DMS79 (cell line): ENCODE results near the gene APBB1IP.
"Not testable (repeated sequence)": the region's sequence is repeated elsewhere in the genome, so short reads cannot be mapped to it uniquely, and the experiment has no call there.

Source experiments
- DNase-seq: peaks from one replicate; lab custom pipeline; 2025; lab: John Stamatoyannopoulos, UW

APBB1IP gene

DNA sequence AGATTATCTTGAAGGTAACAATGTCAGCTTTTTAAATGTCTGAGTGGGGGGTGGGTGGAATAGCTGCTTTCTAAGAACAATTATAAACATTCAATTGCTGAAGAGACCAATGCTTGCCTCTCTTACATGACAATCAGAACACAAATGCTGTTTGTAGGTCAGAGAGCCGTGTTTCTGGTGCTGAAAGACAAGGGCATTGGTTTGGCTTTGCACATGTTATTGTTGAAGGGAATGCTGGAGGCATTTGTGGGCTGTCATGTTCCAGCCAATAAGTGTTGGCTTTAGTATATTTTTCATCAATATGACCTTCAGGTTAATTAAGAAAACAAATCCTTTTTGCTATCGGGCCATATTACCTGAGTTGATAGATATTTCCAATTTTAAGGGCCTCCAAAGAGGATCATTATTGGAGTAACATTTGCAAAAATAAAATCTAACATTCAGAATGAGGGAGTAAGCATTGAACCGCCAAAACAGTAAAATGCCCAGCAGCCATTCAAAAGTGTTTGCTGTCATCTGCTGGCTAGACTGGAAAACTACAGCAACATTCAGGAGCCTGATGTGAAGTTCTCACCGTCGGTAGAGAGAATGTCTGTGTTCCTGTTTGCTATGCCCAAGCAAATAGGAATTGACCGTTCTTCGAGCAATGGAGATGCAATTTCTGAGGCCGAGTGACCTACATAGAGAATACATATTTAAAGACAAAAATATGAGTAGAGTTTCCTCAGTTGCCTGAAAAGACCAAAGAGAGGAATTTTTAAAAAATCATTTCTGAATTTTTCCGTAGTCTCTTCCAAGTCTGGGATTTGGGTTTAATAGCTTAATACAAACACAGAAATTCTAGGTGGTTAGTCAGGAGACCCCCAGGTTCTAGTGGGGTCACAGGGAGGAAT is 118.9 kb downstream of the APBB1IP start:
- no peak for DNase-seq

DNA sequence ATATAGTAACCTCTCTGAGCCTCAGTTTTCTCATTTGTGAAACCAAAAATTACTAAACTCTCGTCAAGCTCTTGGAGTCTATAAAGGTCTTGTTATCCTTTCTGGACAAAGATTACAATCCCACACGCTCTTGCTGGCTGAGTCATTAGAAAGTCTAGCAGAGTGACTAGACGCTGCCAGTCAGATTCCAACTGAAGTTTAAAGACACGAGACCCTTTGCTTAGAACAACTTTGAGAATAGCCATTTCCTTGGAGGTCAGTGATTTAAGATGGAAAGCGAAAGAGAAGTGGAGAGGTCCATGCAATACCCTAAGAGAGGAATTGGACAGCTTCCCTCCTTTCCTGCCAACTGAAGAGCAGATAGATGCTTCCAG is 119.5 kb downstream of the APBB1IP start:
- no peak for DNase-seq

DNA sequence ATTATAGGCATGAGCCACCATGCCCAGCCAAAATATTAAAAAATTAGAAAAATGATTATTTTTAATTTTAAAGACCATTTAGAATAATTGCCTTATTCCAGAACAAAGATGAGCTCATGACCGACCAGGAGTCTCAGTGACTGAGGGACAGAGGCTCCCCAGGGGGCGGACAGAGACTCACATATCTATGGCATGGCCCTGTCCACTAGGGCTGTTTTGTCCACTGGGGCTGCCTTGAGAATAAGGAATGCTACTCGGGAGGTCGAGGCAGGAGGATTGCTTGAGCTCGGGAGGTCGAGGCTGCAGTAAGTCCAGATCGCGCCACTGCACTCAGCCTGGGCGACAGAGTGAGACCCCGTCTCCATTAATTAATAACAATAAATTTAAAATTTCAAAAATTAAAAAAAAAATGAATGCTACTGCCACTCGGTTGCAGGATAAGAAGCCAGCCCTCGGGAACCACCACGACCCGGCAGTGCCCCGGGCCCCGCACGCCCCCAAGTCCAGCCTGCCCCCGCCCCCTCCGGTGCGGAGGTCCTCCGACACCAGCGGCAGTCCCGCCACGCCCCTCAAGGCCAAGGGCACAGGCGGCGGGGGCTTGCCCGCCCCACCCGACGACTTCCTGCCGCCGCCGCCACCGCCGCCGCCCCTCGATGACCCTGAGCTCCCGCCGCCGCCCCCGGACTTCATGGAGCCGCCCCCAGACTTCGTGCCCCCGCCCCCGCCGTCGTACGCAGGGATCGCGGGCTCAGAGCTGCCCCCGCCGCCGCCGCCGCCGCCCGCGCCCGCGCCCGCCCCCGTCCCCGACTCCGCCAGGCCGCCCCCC is 128.6 kb downstream of the APBB1IP start:
- DNase-seq, result no peak

DNA sequence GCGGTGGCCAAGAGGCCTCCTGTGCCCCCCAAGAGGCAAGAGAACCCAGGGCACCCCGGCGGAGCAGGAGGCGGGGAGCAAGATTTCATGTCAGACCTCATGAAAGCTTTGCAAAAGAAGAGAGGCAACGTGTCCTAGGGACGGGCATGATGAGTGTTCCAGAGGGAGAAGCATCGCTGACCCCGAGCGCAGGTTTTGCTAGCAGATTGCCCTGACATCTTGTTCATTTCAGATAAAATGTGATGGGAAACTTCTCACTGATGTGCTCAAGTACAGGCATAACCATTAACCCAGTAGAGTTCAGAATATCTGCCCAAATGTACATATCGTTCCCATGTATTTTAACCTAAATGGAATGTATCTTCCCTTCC is 129.2 kb downstream of the APBB1IP start:
- DNase-seq, result no peak

DNA sequence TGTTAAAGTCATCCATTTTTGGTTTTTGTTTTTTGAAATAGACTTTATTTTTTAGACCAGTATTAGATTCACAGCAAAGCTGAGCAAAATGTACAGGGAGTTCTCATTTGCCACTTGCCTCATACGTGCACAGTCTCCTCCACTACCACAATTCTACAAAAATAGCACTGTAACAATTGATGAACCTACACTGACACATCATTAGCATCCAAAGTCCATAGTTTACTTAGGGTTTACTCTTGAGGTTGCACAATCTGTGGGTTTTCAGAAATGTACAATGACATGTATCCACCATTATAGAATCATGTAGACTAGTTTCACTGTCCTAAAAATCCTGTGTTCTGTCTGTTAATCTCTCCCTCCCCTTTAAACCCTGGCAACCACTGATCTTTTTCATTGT is 133.5 kb downstream of the APBB1IP start:
- no peak for DNase-seq

DNA sequence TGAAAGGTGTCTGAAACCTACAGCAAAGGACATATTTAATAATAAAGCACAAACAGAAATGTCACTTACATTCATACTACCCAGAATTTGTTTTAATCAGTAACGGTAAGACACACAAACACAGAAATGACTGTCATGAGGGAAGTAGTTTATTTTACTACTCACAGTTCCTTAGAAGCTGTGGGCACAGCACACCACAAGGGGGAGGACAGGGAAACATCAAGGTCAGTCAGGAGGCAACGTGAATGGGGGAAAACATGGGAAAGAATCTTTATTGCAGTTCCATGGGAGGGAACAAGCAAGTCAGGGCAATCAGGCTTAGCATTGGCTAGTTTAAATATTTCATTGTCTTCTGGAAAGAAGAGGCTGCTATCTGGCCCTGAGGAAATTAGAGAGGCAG is 135.5 kb downstream of the APBB1IP start:
- no peak for DNase-seq

DNA sequence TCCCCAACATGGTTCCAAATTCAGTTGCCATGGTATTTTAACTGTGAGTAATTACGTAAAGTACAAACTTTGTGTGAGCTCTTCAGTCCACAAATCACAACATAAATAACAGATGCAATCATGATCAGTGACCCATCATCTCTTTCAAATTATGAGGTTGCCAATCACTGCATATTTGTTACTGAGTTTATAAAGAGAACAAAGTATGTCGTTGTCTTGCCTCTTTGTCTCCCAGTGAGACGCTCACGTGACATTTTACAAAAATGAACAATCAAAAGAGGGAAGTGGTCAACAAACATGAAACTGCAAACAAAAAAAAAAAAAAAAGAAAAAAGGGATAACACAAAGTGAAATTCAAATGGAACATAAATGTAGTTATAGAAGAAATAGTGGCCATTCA is 136.6 kb downstream of the APBB1IP start:
- DNase-seq, result no peak

DNA sequence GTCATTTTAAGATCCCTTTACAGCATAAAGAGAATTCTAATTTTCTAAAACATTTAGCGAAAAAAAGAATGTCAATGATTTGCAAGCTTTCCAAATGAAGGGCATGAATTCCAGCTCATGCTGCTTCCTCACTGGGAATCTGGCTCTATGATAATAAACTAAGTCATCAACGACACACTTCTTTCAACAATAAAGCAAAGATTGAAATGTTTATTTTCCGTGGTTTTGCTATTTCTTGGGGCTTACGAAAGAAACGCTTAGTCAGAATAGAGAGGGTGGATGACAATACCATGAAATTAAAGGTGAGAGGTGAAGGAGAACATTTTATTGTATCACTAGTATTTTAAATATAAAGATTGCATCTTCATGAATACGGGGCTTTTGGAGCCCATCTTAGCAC is 140.2 kb downstream of the APBB1IP start:
- DNase-seq, result not testable (repeated sequence)

DNA sequence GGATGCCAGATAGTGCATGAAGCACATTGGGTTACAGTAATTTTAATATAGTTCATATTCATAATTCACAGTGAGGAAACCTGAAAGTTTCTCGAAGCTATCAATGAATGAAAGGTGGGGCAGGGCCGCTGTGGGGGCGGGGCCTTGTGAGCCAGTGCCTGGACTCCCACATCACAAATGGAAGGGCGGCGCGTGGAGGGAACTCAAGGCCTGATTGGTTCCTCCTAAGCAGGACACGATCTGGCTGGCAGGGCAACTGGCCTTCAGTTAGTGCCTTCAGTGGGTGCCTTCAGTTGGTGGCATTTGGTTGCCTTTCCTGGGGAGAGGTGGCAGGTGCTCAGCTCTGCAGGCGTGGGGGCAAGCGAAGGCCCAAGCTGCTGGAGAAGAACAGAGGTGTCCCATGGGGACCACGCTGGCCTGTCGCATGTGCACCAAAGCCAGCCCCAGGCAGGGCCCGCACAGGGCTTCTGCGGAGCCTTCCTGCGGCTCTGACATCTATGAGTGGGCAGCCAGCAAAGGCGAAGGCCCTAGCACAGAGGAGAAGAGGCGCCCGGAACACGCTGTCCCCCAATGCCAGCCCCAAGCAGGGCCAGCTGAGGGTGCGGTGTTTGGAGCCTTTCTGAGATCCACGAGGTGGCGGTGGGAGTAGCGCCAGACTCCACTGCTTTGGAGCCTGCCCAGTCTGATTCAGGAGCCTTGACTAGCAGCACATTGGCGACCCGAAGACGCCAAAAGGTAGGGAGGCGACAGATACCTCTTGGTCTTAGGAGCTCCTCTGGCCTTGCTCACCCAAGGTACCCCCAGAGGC is 141.3 kb downstream of the APBB1IP start:
- DNase-seq, result no peak

DNA sequence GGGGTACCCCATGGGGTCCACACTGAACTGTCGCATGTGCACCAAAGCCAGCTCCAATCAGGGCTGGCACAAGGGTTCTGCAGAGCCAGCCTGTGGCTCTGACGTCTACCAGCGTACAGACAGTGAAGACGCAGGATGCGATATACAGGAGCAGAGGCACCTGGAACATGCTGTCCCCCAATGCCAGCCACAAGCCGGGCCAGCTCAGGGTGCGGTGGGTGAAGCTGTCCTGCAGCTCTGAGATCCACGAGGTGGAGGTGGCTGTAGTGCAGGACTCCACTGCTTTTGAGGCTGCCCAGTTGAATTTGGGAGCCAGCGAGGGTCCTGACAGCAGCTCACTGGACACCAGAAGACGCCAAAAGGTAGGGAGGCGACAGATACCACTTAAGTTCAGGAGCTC is 148.1 kb downstream of the APBB1IP start:
- no peak for DNase-seq

DNA sequence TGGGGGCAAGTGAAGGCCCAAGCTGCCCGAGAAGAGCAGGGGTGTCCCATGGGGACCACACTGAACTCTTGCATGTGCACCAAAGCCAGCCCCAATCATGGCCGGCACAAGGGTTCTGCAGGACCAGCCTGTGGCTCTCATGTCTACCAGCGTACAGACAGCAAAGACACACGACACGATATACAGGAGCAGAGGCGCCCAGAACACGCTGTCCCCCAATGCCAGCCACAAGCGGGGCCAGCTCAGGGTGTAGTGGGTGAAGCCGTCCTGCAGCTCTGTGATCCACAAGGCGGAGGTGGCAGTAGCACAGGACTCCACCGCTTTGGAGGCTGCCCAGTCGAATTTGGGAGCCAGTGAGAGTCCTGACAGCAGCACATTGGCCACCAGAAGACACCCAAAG is 150.5 kb downstream of the APBB1IP start:
- DNase-seq, result no peak

DNA sequence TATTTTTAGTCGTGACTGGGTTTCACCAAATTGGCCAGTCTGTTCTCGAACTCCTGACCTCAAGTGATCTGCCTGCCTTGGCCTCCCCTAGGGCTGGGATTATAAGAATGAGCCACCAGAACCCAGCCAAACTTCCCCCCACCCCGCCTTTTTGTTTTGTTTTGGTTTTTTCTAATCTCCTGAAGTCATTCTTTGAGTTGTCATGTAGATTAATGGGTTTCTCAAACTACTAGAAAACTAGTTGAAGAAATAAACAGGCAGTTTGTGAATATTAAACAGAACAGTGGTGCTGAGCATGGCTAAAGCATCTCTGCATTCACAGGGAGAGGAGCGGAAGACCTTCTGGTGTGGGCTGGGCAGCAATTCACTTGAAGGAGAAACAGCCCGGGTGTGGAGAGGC is 151.7 kb downstream of the APBB1IP start:
- not testable (repeated sequence) for DNase-seq

DNA sequence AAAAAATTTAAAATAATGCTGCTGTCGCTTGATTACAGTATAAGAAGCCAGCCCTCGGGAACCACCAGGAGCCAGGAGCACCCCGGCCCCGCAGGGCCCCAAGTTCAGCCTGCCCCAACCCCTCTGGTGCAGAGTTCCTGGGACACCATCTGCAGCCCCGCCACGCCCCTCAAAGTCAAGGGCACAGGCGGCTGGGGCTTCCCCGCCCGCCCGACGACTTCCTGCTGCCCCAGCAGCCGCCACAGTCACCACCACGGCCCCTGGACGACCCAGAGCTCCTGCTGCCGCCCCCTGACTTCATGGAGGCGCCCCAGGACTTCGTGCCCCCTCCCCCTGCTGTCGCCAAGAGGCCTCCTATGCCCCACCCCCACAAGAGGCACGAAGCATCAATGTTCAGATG is 155.8 kb downstream of the APBB1IP start:
- DNase-seq, result no peak

DNA sequence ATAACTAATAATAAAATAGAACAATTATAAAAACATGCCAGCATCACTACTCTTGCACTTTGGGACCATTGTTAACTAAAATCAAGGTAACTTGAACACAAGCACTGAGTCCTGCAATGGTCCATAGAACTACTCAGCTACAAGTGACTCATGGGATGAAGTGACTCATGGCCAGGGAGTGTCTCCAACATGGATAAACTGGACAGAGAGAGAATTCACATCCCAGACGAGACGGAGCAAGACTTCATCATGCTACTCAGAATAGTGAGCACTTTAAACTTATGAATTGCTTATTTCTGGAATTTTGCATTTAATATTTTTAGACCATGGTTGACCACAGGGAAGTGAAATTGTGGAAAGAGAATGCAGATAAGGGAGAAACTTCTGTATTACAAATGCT is 165.1 kb downstream of the APBB1IP start:
- DNase-seq, result not testable (repeated sequence)

DNA sequence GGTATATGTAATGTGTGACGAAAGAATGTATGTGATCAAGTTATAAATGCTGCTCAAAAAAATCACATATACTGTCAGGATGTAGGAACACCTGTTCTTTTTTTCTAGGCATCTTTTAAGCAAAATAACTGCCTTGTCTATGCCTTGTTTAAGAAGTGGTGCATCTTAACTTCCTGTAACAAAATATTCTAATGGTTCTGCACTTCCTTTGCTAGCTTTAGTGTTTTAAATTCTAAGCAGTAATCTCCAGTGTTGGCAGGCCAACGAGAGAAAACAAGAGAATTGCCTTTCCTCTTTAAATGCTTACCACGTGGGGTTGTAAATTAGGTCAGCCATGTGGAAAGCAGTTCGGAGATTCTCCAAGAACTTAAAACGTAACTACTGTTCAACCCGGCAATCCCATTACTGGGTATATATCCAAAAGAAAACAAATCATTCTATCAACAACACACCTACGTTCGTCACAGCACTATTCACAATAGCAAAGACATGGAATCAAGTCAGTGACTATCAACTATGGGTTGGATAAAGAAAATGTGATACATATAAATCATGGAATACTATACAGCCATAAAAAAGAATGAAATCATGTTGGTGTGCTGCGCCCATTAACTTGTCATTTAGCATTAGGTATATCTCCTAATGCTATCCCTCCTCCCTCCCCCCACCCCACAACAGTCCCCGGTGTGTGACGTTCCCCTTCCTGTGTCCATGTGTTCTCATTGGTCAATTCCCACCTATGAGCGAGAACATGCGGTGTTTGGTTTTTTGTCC is 166.4 kb downstream of the APBB1IP start:
- not testable (repeated sequence) for DNase-seq

DNA sequence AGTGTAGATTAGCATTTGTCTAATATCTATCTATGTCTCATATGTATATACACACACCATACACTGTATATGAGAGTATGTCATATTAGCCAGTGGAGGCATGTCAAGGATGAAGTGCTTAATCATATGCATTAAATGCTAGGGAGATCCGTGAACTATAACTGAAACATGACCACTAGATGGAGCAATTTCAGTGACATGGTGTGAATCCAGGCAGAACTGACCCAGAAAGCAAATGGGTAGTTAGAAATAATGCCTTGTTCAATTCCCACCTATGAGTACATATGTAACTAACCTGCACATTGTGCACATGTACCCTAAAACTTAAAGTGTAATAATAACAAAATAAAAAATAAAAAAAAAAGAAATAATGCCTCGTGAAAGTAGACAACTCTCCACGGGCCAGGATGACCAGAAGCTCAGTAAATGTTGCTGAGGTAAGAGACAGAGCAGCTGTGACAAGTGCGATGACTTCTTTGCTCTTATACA is 168.3 kb downstream of the APBB1IP start:
- DNase-seq, result not testable (repeated sequence)

DNA sequence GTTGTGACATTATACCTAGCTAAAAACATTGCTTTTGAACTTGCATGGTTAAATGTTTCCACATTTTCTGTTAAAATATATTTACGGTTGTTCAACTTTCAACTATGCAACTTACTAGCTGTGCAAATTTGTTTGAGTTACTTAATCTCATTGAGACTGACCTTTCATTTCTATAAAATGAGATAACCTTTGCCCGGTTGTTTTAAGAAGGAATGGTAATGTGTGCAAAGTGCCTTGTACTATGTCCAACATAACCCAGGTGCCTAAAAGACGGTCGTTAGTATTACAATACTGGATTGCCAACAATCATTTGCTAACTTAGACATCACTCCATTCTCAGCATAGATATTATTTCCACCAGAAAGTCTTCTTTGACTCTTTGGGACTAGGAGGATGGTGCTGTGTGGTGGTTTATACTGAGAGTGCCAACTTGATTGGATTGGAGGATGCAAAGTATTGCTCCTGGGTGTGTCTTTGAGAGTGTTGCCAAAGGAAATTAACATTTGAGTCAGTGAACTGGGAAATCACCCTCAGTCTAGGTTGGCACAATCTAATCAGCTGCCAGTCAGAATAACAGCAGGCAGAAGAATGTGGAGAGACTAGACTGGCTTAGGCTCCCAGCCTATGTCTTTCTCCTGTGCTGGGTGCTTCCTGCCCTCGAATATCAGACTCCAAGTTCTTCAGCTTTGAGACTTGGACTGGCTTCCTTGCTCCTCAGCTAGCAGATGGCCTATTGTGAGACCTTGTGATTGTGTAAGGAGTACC is 174.2 kb downstream of the APBB1IP start:
- no peak for DNase-seq
